ENCODE data around the gene RUFY4.

DNA sequence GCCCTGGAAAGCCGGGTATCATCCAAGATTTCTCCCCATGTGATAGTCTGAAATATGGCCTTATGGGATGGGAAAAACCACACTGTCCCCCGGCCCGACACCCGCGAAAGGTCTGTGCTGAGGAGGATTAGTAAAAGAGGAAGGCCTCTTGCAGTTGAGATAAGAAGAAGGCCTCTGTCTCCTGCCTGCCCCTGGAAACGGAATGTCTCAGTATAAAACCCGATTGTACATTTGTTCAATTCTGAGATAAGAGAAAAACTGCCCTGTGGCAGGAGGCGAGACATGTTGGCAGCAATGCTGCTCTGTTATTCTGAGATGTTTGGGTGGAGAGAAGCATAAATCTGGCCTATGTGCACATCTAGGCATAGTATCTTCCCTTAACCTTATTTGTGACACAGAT is 26.8 kb downstream of the RUFY4 start:
- no peak for TF ChIP-seq GATA2 (IDR thresholded peaks at IDR 0.05; ENCODE audit: insufficient read depth, insufficient read length, low read depth, low read length)
- TF ChIP-seq POLR2A (IDR thresholded peaks at IDR 0.05; ENCODE audit: low read depth, low read length): no peak
- TF ChIP-seq, protein P1, sequence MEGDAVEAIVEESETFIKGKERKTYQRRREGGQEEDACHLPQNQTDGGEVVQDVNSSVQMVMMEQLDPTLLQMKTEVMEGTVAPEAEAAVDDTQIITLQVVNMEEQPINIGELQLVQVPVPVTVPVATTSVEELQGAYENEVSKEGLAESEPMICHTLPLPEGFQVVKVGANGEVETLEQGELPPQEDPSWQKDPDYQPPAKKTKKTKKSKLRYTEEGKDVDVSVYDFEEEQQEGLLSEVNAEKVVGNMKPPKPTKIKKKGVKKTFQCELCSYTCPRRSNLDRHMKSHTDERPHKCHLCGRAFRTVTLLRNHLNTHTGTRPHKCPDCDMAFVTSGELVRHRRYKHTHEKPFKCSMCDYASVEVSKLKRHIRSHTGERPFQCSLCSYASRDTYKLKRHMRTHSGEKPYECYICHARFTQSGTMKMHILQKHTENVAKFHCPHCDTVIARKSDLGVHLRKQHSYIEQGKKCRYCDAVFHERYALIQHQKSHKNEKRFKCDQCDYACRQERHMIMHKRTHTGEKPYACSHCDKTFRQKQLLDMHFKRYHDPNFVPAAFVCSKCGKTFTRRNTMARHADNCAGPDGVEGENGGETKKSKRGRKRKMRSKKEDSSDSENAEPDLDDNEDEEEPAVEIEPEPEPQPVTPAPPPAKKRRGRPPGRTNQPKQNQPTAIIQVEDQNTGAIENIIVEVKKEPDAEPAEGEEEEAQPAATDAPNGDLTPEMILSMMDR (IDR thresholded peaks at IDR 0.05; ENCODE audit: extremely low read depth in 1 of 2, insufficient read depth in 1 of 2, low read depth in 1 of 2, low read length in 2 of 2): no peak
- no peak for TF ChIP-seq JUN (IDR thresholded peaks at IDR 0.05; ENCODE audit: borderline replicate concordance, insufficient read depth, insufficient read length, low read depth)
- TF ChIP-seq EZH2 (IDR thresholded peaks at IDR 0.05; ENCODE audit: borderline replicate concordance, low read depth, low read length, severe bottlenecking): no peak
- TF ChIP-seq, protein P2, sequence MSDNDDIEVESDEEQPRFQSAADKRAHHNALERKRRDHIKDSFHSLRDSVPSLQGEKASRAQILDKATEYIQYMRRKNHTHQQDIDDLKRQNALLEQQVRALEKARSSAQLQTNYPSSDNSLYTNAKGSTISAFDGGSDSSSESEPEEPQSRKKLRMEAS (IDR thresholded peaks at IDR 0.05; ENCODE audit: insufficient read depth, insufficient read length): no peak

Data from endothelial cell of umbilical vein (primary cell).